ENCODE data around the gene CTSK. TPM values are rescaled to one million over a fixed set of nuclear protein-coding genes. Genes with fewer than 3 reads are reported as not detected.

The CTSK gene
- total and polyA plus RNA-seq, 2 of the 4 experiments (the other 2 are of a cell fraction), result 7.7 to 15.1 TPM

- Histone ChIP-seq H3K9me3 (ENCODE audit: control insufficient read depth, insufficient read depth, low read length) (peaks cover 3% of the 10 kb centered on the region), H3K9ac (ENCODE audit: low read depth, low read length) (no peak overlapping the region), H2BK20ac (ENCODE audit: low read depth, low read length) (peak overlapping the region; percentile 60; the same call in 1 of the 2 replicates), H2BK5ac (ENCODE audit: low read depth, low read length, poor library complexity, severe bottlenecking) (no peak overlapping the region), H4K5ac (ENCODE audit: low read depth, low read length) (no peak overlapping the region), H2BK120ac (ENCODE audit: low read depth, low read length) (no peak overlapping the region), H4K8ac (ENCODE audit: low read depth in 2 of 2, low read length in 2 of 2) (no peak overlapping the region; a peak in 1 of 4 replicates), H3K23ac (ENCODE audit: low read depth, low read length) (no peak overlapping the region), H3K9me1 (ENCODE audit: insufficient read depth, low read length) (no peaks in the 10 kb centered on the region; the same call in 1 of the 2 replicates), H3K56ac (ENCODE audit: extremely low read depth, insufficient read depth, low read length) (no peak overlapping the region), H3K36me3 (ENCODE audit: control insufficient read depth, insufficient read depth, low read length) (no peaks in the 10 kb centered on the region), H3K79me1 (ENCODE audit: low read depth in 1 of 2, low read length in 2 of 2) (no peaks in the 10 kb centered on the region), H2AFZ (replicated peaks; ENCODE audit: low read length, poor library complexity) (no peak overlapping the region), H4K91ac (ENCODE audit: insufficient read depth, low read depth, low read length) (no peak overlapping the region), H3K4me1 (ENCODE audit: control insufficient read depth, insufficient read depth, low read length) (peaks cover 11% of the 10 kb centered on the region), H3K27me3 (ENCODE audit: control insufficient read depth, insufficient read depth, low read length) (no peaks in the 10 kb centered on the region), H3K4ac (ENCODE audit: low read depth, low read length) (no peak overlapping the region), H4K20me1 (ENCODE audit: insufficient read depth, low read length) (no peaks in the 10 kb centered on the region; the same call in 1 of the 2 replicates), H3K4me3 (ENCODE audit: insufficient read depth, low read depth, low read length) (no peak overlapping the region), H2AK5ac (ENCODE audit: low read depth, low read length) (no peak overlapping the region), H3K27ac (ENCODE audit: insufficient read depth, low read length) (no peak overlapping the region), H3K4me2 (ENCODE audit: low read depth, low read length) (no peak overlapping the region), H2AK9ac (replicated peaks; ENCODE audit: low read depth, low read length, poor library complexity) (no peak overlapping the region), H3K14ac (replicated peaks; ENCODE audit: low read depth, low read length) (no peak overlapping the region), H3K18ac (ENCODE audit: low read depth, low read length) (no peak overlapping the region; the same call in 1 of the 2 replicates), H2BK15ac (ENCODE audit: low read depth, low read length) (no peak overlapping the region; the same call in 2 of the 3 replicates)
- ChIA-PET POLR2A (ENCODE audit: unreplicated experiment) (no interaction called here), CTCF (no interaction called here)
- dilution Hi-C loops (cut with HindIII; ENCODE audit: low sequenced_read_pairs, unreplicated experiment), result no loop called here
- intact Hi-C loops (cut with micrococcal nuclease), result no loop called here
- BruUV-seq (replicated peaks), result no TSS peak
- in situ Hi-C loops (cut with MboI; ENCODE audit: low sequenced_read_pairs), result no loop called here
- DNase-seq (no peak), ATAC-seq (ENCODE audit: low read depth) (no peak)
- WGBS, 2 experiments (ENCODE audit: extremely low coverage in 2 of 2, insufficient read length in 1 of 2), result no CpG with 5 or more reads among the region's 3 CpGs
- TF ChIP-seq CHD1 (IDR thresholded peaks at IDR 0.05; ENCODE audit: low read depth, low read length), result no peak
- no peak for TF ChIP-seq CTCF (conservative IDR thresholded peaks at IDR 0.05; ENCODE audit: low read depth, low read length)
- no peak for TF ChIP-seq CEBPB (IDR thresholded peaks at IDR 0.05; ENCODE audit: low read depth, low read length)
- TF ChIP-seq POLR2A (IDR thresholded peaks at IDR 0.05; ENCODE audit: low read depth, low read length), result no peak
- no peak for TF ChIP-seq MXI1 (IDR thresholded peaks at IDR 0.05; ENCODE audit: borderline replicate concordance, low read depth, low read length)
- TF ChIP-seq FOS (IDR thresholded peaks at IDR 0.05; ENCODE audit: low read depth, low read length), result no peak
- no peak for TF ChIP-seq RFX5 (IDR thresholded peaks at IDR 0.05; ENCODE audit: low read depth, low read length)
- no peak for TF ChIP-seq MAFK (IDR thresholded peaks at IDR 0.05; ENCODE audit: low read depth, low read length)
- TF ChIP-seq SMC3 (IDR thresholded peaks at IDR 0.05; ENCODE audit: low read depth, low read length), result no peak
- TF ChIP-seq RAD21 (IDR thresholded peaks at IDR 0.05; ENCODE audit: low read length), result no peak
- no peak for TF ChIP-seq NFE2L2 (IDR thresholded peaks at IDR 0.05; ENCODE audit: low read depth, low read length)
- no peak for TF ChIP-seq USF2 (IDR thresholded peaks at IDR 0.05; ENCODE audit: low read depth, low read length)
- TF ChIP-seq RCOR1 (IDR thresholded peaks at IDR 0.05; ENCODE audit: insufficient replicate concordance, low read length), result no peak
- TF ChIP-seq ELK1 (IDR thresholded peaks at IDR 0.05; ENCODE audit: borderline replicate concordance, low read depth, low read length), result no peak
- no peak for TF ChIP-seq MAZ (IDR thresholded peaks at IDR 0.05; ENCODE audit: borderline replicate concordance, low read depth, low read length)
Observed at GRCh38 chr1:150763018-150763417, 45.0 kb downstream of the CTSK start.

Measured in IMR-90 (cell line).